PC-9 (cell line): Measurements from ENCODE around the gene TLR6.

Source experiments
- EZH2 ChIP-seq: fragments of 200-600 bp; sonication (generic); IDR thresholded peaks from 2 replicates; pipeline ENCODE4 v1.8.0; 2017; ENCODE audit warnings: antibody characterized with exemption, low read depth
- TF ChIP-seq, protein P1 (sequence below): fragments of 200-600 bp; sonication (generic); conservative IDR thresholded peaks from 2 replicates; pipeline ENCODE4 v1.6.1; 2017; ENCODE audit warnings: mixed run types, antibody characterized with exemption, mild to moderate bottlenecking, moderate library complexity

DNA sequence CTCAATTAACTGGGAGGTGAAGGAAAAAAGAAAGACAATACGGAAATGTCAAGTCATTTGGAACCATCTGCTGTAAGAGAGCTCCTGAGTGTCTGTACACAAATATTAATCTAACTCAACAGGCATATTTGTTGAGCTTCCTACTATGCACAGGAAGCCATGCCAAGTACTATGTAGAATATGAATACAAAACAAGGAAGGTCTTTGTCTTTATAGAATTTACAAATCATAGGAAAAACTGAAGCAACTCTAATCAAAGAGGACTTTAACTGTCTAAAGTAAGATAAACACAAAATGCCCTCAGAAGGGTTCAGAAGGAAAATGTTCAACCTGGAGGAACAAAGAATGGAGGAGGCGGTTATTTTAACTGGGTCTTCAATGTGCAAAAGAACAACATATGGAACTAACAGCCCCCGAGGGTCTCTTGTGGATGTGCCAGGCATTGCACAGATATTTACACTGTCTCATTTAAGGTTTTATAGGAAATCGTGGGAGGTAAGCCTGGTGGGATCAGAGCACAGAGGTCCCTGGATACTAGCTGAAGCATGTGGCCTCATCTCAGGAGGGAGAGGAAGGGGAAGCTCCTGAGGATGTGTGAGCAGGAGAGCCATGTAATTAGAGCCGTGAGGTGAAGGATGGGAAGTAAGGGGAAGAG, 16.8 kb upstream of the TLR6 start:
- TF ChIP-seq, protein P1, sequence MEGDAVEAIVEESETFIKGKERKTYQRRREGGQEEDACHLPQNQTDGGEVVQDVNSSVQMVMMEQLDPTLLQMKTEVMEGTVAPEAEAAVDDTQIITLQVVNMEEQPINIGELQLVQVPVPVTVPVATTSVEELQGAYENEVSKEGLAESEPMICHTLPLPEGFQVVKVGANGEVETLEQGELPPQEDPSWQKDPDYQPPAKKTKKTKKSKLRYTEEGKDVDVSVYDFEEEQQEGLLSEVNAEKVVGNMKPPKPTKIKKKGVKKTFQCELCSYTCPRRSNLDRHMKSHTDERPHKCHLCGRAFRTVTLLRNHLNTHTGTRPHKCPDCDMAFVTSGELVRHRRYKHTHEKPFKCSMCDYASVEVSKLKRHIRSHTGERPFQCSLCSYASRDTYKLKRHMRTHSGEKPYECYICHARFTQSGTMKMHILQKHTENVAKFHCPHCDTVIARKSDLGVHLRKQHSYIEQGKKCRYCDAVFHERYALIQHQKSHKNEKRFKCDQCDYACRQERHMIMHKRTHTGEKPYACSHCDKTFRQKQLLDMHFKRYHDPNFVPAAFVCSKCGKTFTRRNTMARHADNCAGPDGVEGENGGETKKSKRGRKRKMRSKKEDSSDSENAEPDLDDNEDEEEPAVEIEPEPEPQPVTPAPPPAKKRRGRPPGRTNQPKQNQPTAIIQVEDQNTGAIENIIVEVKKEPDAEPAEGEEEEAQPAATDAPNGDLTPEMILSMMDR, result no peak
- no peak for TF ChIP-seq EZH2
